Stimulated activated CD4-positive, alpha-beta T cell treated with anti-CD3 and anti-CD28 coated beads, Interleukin-15, amount 100 ng/mL, for 48 hours (primary cell): Measurements from ENCODE around the gene G2E3.
"Not testable (repeated sequence)": the region's sequence is repeated elsewhere in the genome, so short reads cannot be mapped to it uniquely, and the experiment has no call there.

Experiments
- DNase-seq, 2 donors: peaks; one replicate each; pipeline ENCODE4 v3.0.0-alpha.2; 2020; ENCODE audit warnings: low read depth in 2 of 2

Gene G2E3

GRCh38 chr14:30560581-30560980 lies 1.6 kb downstream of the G2E3 start:
- DNase-seq = no peak

DNA sequence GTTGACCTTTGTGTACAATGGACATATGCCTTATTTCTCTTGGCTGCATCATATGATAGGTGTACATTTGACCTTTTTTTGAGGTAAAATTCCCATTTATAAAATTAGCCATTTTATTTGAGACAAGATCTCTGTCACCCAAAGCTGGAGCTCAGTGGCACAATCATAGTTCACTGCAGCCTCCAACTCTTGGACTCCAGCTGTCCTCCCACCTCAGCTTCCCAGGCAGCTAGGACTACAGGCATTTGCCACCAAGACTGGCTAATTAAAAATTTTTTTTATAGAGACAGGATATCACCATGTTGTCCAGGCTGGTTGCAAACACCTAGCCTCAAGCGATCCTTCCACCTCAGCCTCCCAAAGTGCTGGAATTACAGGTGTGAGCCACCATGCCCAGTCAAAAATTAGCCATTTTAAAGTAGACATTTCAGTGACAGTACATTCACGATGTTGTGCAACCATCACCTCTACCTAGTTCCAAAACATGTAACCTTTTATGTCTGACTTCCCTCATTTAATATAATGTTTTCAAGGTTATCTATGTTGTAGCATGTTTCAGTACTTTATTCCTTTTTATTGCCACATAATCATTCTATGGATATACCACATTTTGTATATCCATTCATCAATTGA lies 5.4 kb downstream of the G2E3 start:
- DNase-seq = no peak

DNA sequence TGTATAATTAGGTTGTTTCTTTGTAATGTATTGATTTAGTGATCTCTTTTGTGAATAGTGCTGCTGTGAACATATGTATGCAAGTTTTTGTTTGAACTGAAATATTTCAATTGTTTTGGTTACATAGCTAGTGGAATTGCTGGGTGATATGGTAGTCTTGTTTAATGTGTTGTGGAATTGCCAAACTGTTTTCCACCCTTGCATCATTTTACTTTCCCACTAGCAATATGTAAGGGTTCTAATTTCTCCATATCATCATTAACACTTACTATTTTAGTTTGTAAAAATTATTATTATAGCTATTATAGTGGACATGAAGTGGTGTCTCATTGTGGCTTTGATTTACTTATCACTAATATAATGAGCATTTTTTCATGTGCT lies 5.9 kb downstream of the G2E3 start:
- no peak for DNase-seq

DNA sequence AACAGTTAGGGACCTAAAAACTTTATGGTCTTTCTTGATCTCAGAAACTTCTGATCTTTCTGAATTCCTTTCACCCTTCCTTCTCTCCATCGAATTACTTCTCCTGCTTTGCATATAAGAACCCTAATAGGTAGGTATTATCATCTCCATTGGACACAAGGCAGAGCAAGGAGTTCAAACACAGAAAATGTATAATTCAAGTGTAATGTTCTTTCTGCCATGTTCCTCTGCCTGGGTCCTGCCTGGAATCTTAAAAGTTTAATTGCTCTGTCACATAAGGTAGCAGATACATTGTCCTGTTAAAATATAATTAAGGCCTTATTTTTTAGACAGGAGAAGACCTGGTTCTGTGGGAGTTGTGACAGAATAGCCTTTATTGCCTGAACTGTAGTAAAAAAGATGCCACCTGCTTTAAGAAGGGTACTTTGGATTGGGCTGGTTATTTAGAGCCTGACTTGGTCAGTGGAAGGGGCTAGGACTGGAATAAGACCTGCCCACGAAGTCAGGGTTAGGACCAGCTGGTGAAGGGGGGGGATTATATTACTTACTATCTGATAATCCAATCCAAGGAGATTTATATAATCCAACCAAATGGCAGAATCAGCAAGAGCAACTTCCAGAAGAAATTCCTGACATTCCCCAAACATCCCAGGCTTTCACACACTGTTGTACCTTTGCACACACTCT lies 10.4 kb downstream of the G2E3 start:
- DNase-seq = no peak

DNA sequence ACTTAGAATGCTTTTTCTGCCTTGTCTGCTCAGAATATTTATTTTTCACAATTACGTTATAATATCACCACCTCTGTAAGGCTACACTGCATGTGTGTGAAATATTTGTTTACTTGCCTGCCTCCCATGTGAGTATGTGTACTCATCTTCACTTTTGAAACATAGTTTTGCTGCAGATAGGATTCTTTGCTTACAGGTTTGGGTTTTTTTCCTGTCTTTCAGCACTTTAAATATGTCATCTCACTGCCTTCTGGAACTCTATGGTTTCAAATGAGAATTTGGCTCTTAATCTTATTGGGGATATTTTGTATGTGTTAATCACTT lies 10.9 kb downstream of the G2E3 start:
- no peak for DNase-seq

DNA sequence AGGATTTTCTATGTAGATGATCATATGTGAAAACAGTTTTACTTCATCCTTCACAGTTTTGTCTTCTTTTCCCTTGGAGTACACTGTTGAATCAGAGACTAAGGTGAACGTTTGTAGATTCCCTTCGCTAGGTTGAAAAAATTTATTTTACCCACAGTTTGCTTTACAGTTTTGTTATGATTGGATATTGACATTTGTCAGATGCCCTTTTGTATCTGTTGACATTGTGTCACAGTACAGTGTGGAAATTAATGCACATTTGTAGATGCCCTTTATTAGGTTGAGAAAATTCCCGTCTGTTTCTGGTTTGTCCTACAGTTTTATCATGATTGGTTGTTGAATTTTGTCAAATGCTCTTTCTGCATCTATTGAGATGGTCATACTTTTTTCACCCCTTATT lies 13.3 kb downstream of the G2E3 start:
- DNase-seq = no peak

DNA sequence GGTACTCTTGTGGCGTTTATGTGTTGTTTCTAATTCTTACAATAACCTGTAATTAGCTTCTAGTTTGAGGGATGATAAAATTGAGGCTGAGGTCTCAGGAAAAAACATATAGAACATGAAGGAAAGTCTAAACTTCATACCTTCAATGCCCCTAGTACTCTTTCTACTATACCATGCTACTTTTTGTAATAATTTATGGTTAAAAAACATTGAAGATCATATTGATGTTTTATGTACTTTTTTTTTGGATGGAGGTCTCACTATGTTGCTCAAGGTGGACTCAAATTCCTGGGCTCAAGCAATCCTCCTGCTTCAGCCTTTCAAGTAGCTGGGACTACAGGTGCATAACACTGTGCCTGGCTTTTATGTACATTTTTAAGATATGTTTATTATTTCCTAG lies 13.8 kb downstream of the G2E3 start:
- DNase-seq = no peak

DNA sequence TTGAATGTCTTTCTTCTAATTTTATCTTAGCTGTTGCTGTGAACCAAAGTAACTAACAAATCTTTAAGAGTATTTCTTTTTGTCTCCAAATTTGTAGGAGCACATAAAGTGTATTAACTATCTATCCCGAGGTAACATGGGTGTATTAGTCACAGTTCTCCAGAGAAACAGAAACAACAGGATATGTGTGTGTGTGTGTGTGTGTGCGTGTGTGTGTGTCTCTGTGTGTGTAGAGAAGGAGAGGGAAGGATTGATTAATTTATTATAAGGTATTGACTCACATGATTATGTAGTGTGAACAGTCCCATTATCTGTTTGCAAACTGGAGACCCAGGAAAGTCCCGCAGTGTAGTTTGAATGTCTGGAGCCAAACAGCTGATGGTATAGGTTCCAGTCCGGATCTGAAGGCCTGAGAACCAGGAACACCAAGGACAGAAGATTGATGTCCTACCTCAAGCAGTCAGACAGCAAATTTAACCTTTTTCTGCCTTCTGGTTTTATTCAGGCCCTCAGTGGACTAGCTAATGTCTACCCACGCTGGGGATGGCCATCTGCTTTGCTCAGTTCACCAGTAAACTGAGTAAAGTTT lies 14.4 kb downstream of the G2E3 start:
- DNase-seq = no peak

DNA sequence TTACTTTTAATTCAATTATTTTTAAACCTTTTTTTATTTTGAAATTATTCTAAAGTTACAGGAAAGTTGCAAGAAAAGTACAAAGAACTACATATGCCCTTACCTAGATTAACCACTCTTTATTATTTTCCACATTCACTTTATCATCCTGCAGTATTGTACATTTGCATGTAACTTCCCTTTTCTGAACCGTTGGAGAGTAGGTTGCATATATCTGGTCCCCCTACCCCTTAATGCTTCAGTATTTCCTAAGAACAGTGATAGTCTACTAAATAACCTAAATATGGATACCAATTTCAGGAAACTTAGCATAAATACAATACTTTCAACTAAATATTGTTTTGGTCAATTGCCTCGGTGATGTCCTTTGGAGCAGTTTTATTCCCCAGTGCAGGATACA lies 15.0 kb downstream of the G2E3 start:
- no peak for DNase-seq

- DNase-seq = not testable (repeated sequence)
These were observed 15.8 kb downstream of the G2E3 start for GRCh38 chr14:30574777-30575176.

GRCh38 chr14:30576333-30576732 lies 17.4 kb downstream of the G2E3 start:
- not testable (repeated sequence) for DNase-seq

- no peak for DNase-seq
These were observed 21.8 kb downstream of the G2E3 start for GRCh38 chr14:30580616-30581282.

- DNase-seq = no peak
These were observed 22.3 kb downstream of the G2E3 start for GRCh38 chr14:30581283-30581625.

GRCh38 chr14:30582376-30582775 lies 23.4 kb downstream of the G2E3 start:
- DNase-seq = no peak

DNA sequence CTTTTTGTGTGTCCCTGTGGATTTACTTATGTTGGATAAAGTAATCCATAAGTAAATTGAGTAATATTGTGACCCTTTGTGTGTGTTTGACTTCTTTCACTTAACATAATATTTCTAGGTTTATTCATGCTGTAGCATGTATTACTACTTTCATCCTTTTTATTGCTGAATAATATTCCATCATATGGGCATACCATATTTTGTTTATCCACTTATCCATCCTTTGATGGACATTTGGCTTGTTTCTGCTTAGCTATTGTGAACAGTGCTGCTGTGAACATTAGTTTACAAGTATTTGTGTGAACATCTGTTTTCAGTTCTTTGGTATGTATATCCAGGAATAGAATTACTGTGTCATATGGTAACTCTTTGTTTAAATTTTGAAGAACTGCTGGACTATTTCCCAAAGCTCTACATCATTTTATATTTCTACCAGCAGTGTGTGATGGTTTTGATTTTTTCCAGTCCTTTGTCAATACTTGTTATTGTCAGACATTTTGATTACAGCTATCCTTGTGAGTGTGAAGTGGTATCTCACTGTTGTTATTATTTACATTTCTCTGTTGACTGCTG lies 25.2 kb downstream of the G2E3 start:
- DNase-seq = no peak

DNA sequence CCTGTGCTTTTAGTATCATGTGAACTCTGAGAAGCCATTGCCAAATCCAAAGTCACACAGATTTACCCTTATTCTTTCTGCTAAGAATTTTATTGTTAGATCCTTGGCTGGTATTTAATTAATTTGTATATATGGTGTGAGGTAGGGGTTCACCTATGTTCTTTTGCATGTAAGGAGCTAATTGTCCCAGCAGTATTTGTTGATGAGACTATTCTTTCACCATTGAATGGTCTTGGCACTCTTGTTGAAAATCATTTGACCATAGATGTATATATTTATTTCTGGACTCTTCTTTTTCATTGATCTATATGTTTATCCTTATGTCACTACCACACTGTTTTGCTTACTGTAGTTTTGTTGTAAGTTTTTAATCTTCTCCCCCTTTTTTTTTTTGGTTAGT lies 26.2 kb downstream of the G2E3 start:
- DNase-seq = no peak

GRCh38 chr14:30587141-30587540 lies 28.2 kb downstream of the G2E3 start:
- no peak for DNase-seq

DNA sequence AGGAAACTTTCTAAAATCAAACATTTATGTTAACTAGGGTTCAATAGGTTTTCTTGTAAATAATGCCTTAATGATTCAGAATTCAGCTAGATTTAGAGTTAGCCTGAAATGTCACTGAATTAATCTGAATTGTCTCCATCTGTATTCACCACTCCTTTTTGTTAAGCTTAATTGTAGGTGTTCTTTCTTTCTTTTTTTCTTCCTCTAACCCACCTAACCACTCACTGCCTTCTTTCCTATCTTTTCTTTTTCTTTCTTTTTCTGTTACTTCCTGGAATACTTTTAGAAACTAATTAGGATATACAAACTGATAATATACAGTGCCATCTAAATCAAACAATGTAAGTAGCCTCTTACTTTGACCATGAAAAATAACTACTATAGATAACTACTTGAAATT lies 29.9 kb downstream of the G2E3 start:
- no peak for DNase-seq

DNA sequence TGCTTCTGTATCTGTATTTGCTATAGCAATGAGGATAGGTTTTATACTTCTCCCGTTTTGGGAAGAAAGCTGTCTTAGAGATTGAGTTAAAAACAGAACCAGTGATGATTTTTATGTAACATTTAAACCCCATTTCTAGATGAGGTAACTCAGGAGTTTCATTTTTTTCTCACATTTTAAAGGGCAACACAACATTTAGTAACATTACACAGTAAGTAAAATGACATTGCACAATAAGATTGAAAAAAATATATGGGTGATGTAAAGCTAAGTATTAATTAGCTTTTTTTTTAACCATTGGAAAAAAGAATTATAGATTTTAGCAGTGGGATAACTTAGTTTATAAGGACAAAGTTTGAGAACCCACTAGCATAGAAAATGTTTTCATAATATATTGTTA lies 38.0 kb downstream of the G2E3 start:
- DNase-seq = no peak

- DNase-seq = no peak
These were observed 38.5 kb downstream of the G2E3 start for GRCh38 chr14:30597504-30597903.

GRCh38 chr14:30600922-30601918 lies 42.3 kb downstream of the G2E3 start:
- DNase-seq = no peak

GRCh38 chr14:30603402-30603801 lies 44.4 kb downstream of the G2E3 start:
- DNase-seq = no peak
